A549 (cell line): ENCODE measurements around the gene NOTCH3. TPM values are rescaled to one million over a fixed set of nuclear protein-coding genes. Genes with fewer than 3 reads are reported as not detected.

ENCODE experiments used
- ATAC-seq, 2 experiments: fragments of 200-7000 bp in 1 of 2; fragments of >200 bp in 1 of 2; cut with Nextera tagmentation in 1 of 2; cut with Tn5 transposase in 1 of 2; 3 replicates each; pipeline versions ENCODE4 v1.8.0 to v1.9.1; 2018 to 2020; ENCODE audit warnings: mild to moderate bottlenecking in 1 of 2, moderate library complexity in 1 of 2
- CTCF ChIA-PET: fragments of 300-600 bp; sonication (Branson Sonifier 250); formaldehyde crosslinking; extraction: SDS; loops from one replicate; lab custom pipeline; 2021; ENCODE audit warnings: antibody characterized with exemption, inconsistent platforms; lab: Yijun Ruan, JAX
- POLR2A ChIA-PET: fragments of 350-600 bp; formaldehyde crosslinking; extraction: SDS; loops from one replicate; lab custom pipeline; 2021; ENCODE audit warnings: antibody characterized with exemption, inconsistent platforms; lab: Yijun Ruan, JAX
- DNase-seq, 2 experiments: peaks; one replicate each; pipeline versions ENCODE4 v3.0.0 to v3.0.0-alpha.2; 2011 to 2016; ENCODE audit warnings: low read depth in 1 of 2, low spot score in 1 of 2
- FAIRE-seq: peaks from 2 replicates; lab custom pipeline; 2011; peaks lifted over from hg19 to GRCh38; lab: Jason Lieb, UNC
- H3K27ac ChIP-seq, 2 experiments: fragments of >200 bp; sonication (Bioruptor Twin); formaldehyde crosslinking; 3 replicates each; pipeline ENCODE4 v1.5.1; 2016 to 2017
- H3K4me1 ChIP-seq: fragments of >200 bp; sonication (Bioruptor Twin); formaldehyde crosslinking; 3 replicates; pipeline ENCODE4 v1.6.1; 2016
- H3K4me2 ChIP-seq: fragments of >200 bp; sonication (Bioruptor Twin); formaldehyde crosslinking; 3 replicates; pipeline ENCODE4 v1.6.1; 2016
- H3K4me3 ChIP-seq: fragments of >200 bp; sonication (Bioruptor Twin); formaldehyde crosslinking; 3 replicates; pipeline ENCODE4 v1.5.1; 2016
- H3K9me3 ChIP-seq: fragments of >200 bp; sonication (Bioruptor Twin); formaldehyde crosslinking; 3 replicates; pipeline ENCODE4 v1.6.1; 2016
- ATOH8 ChIP-seq: fragments of 250-450 bp; sonication (Bioruptor Pico); IDR thresholded peaks from 2 replicates; pipeline ENCODE4 v1.5.0; 2020; ENCODE audit warnings: low read depth, mild to moderate bottlenecking, moderate library complexity
- BCL3 ChIP-seq: fragments of >200 bp; sonication (Bioruptor Twin); formaldehyde crosslinking; IDR thresholded peaks from 3 replicates; pipeline ENCODE4 v1.6.1; 2016
- CBX2 ChIP-seq: fragments of 200-600 bp; sonication (generic); IDR thresholded peaks from 2 replicates; pipeline ENCODE4 v1.6.1; 2016; ENCODE audit warnings: low read depth, mild to moderate bottlenecking, borderline replicate concordance
- ELK1 ChIP-seq: fragments of 150-350 bp; IDR thresholded peaks from 2 replicates; pipeline ENCODE4 v1.6.1; 2014; ENCODE audit warnings: low read depth, mild to moderate bottlenecking, low read length
- EP300 ChIP-seq, 2 experiments: fragments of >200 bp; sonication (Bioruptor Twin); formaldehyde crosslinking; IDR thresholded peaks; 2 replicates in 1 of 2; 3 replicates in 1 of 2; pipeline ENCODE4 v1.6.1; 2016 to 2017
- ESRRA ChIP-seq: fragments of 150-350 bp; IDR thresholded peaks from 2 replicates; pipeline ENCODE4 v1.6.1; 2014; ENCODE audit warnings: mild to moderate bottlenecking, low read length, borderline replicate concordance
- FOSL2 ChIP-seq, 2 experiments: fragments of 450-650 bp in 1 of 2; fragments of >200 bp in 1 of 2; sonication (Bioruptor Twin) in 1 of 2; formaldehyde crosslinking; IDR thresholded peaks; 2 replicates each; pipeline versions ENCODE4 v1.5.0 to v1.6.1; 2016 to 2020; ENCODE audit warnings: mild to moderate bottlenecking in 1 of 2, moderate library complexity in 1 of 2
- FOXS1 ChIP-seq: fragments of 250-450 bp; sonication (Bioruptor Pico); IDR thresholded peaks from 2 replicates; pipeline ENCODE4 v1.5.0; 2020; ENCODE audit warnings: mild to moderate bottlenecking, moderate library complexity
- GATA3 ChIP-seq: IDR thresholded peaks from 2 replicates; pipeline ENCODE4 v1.6.1; 2012; ENCODE audit warnings: borderline replicate concordance
- HES2 ChIP-seq: fragments of >200 bp; sonication (Bioruptor Twin); formaldehyde crosslinking; IDR thresholded peaks from 2 replicates; pipeline ENCODE4 v1.6.1; 2016
- HOXA7 ChIP-seq: fragments of 250-450 bp; sonication (Bioruptor Pico); IDR thresholded peaks from 2 replicates; pipeline ENCODE4 v1.5.0; 2020; ENCODE audit warnings: mild to moderate bottlenecking, moderate library complexity
- HOXB13 ChIP-seq: fragments of 250-450 bp; sonication (Bioruptor Pico); IDR thresholded peaks from 2 replicates; pipeline ENCODE4 v1.5.0; 2020; ENCODE audit warnings: low read depth, mild to moderate bottlenecking, moderate library complexity
- HOXB5 ChIP-seq: fragments of 250-450 bp; sonication (Bioruptor Pico); IDR thresholded peaks from 2 replicates; pipeline ENCODE4 v1.5.0; 2020; ENCODE audit warnings: mild to moderate bottlenecking, moderate library complexity
- JUNB ChIP-seq: fragments of >200 bp; sonication (Bioruptor Twin); formaldehyde crosslinking; IDR thresholded peaks from 2 replicates; pipeline ENCODE4 v1.6.1; 2016
- KDM5A ChIP-seq: fragments of 200-600 bp; sonication (generic); IDR thresholded peaks from 2 replicates; pipeline ENCODE4 v1.6.1; 2016; ENCODE audit warnings: antibody characterized with exemption, mild to moderate bottlenecking
- MAFK ChIP-seq: fragments of 450-650 bp; IDR thresholded peaks from 2 replicates; pipeline ENCODE4 v1.6.1; 2014; ENCODE audit not compliant: partially characterized antibody
- MAZ ChIP-seq: fragments of 150-350 bp; IDR thresholded peaks from 2 replicates; pipeline ENCODE4 v1.6.1; 2014; ENCODE audit warnings: antibody characterized with exemption, low read depth, low read length, borderline replicate concordance
- NFE2L2 ChIP-seq: fragments of 150-350 bp; conservative IDR thresholded peaks from 2 replicates; pipeline ENCODE4 v1.6.1; 2014; ENCODE audit warnings: low read length
- PHF8 ChIP-seq: fragments of 200-600 bp; sonication (generic); IDR thresholded peaks from 2 replicates; pipeline ENCODE4 v1.6.1; 2016; ENCODE audit warnings: low read depth, mild to moderate bottlenecking, antibody characterized with exemption, moderate library complexity, borderline replicate concordance
- POLR2A ChIP-seq: IDR thresholded peaks from 2 replicates; pipeline ENCODE4 v1.6.1; 2012; ENCODE audit warnings: mild to moderate bottlenecking, low read length
- POLR2AphosphoS2 ChIP-seq: conservative IDR thresholded peaks from 2 replicates; pipeline ENCODE4 v1.6.1; 2012; ENCODE audit warnings: low read length, improper control_type of control experiment, inconsistent platforms
- RAD21 ChIP-seq, 2 experiments: fragments of >200 bp in 1 of 2; sonication (Bioruptor Twin) in 1 of 2; formaldehyde crosslinking in 1 of 2; IDR thresholded peaks in 1 of 2; conservative IDR thresholded peaks in 1 of 2; 2 replicates in 1 of 2; 3 replicates in 1 of 2; pipeline ENCODE4 v1.6.1; 2012 to 2018; ENCODE audit warnings: inconsistent platforms in 1 of 2
- REST ChIP-seq: fragments of 200-600 bp; sonication (generic); IDR thresholded peaks from 2 replicates; pipeline ENCODE4 v1.6.1; 2016; ENCODE audit warnings: antibody characterized with exemption, mild to moderate bottlenecking, moderate library complexity
- RFX5 ChIP-seq: fragments of 450-650 bp; IDR thresholded peaks from 2 replicates; pipeline ENCODE4 v1.7.1; 2014; ENCODE audit warnings: antibody characterized with exemption, mild to moderate bottlenecking, moderate library complexity
- RNF2 ChIP-seq: fragments of 200-600 bp; sonication (generic); IDR thresholded peaks from 2 replicates; pipeline ENCODE4 v1.6.1; 2016; ENCODE audit warnings: low read depth, mild to moderate bottlenecking, antibody characterized with exemption, moderate library complexity, borderline replicate concordance
- SMC3 ChIP-seq: fragments of >200 bp; sonication (Bioruptor Twin); formaldehyde crosslinking; IDR thresholded peaks from 3 replicates; pipeline ENCODE4 v1.6.1; 2018; ENCODE audit warnings: inconsistent platforms
- SREBF2 ChIP-seq: fragments of 450-650 bp; IDR thresholded peaks from 2 replicates; pipeline ENCODE4 v1.6.1; 2014; ENCODE audit warnings: mild to moderate bottlenecking, moderate library complexity
- TFCP2L1 ChIP-seq: fragments of 250-450 bp; sonication (Bioruptor Pico); IDR thresholded peaks from 2 replicates; pipeline ENCODE4 v1.5.0; 2021; ENCODE audit warnings: mild to moderate bottlenecking
- TP53 ChIP-seq: fragments of 250-450 bp; sonication (Bioruptor Pico); IDR thresholded peaks from 2 replicates; pipeline ENCODE4 v1.5.0; 2021; ENCODE audit warnings: mild to moderate bottlenecking, moderate library complexity
- USF2 ChIP-seq: fragments of 450-650 bp; IDR thresholded peaks from 2 replicates; pipeline ENCODE4 v1.6.1; 2014; ENCODE audit warnings: antibody characterized with exemption
- ZC3H11A ChIP-seq: fragments of 450-650 bp; IDR thresholded peaks from 2 replicates; pipeline ENCODE4 v1.6.1; 2014; ENCODE audit warnings: antibody characterized with exemption, mild to moderate bottlenecking
- ZFP36 ChIP-seq: fragments of 450-650 bp; IDR thresholded peaks from 2 replicates; pipeline ENCODE4 v1.6.1; 2014; ENCODE audit warnings: borderline replicate concordance; ENCODE audit not compliant: partially characterized antibody
- WGBS: methylation state at CpG from one replicate; pipeline ENCODE4 v1.1.6; 2017; ENCODE audit errors: missing lambda C conversion rate; 5-methylcytosine and 5-hydroxymethylcytosine counted together
- polyA plus RNA-seq, 4 experiments: library from polyadenylated mRNA; depleted of rRNA in 3 of 4; stranded (reverse); fragments of >200 nt; fragmentation: RNase III in 1 of 4; extraction: RNeasy Plus Mini Kit Qiagen cat#74134 plus additional on column Dnase treatment in 1 of 4; gene quantifications; 2 replicates in 3 of 4; 3 replicates in 1 of 4; pipeline ENCODE4 v1.2.3, GENCODE V29; 2011 to 2017

NOTCH3 gene
- polyA plus RNA-seq, 2 of the 4 experiments (the other 2 are of a cell fraction), result 9.5 to 14.7 TPM

GRCh38 chr19:15125232-15126067, 75.3 kb downstream of the NOTCH3 start:
- Histone ChIP-seq H3K9me3 (no peaks in the 10 kb centered on the region), H3K4me1 (peaks cover 10% of the 10 kb centered on the region; the same call in 1 of the 3 replicates), H3K4me3 (peak overlapping the region; percentile 80), H3K4me2 (peak overlapping the region; percentile 93), H3K27ac (peak overlapping the region; percentile 86 to 92)
- DNase-seq (peak; percentile 93 to 96), FAIRE-seq (no peak), ATAC-seq (peak; percentile 96 to 97)
- ChIA-PET POLR2A (interaction anchor here (1.2 kb wide), 1 partner anchor 13 kb away, joined by 4 read pairs; no protein-coding TSS in a partner anchor), CTCF (interaction anchor here (0.9 to 1.3 kb wide), 2 partner anchors 17 to 52 kb away, joined by 3 read pairs; no protein-coding TSS in a partner anchor)
- 2% methylated on average over 9 of the region's 61 CpGs for WGBS
- TF ChIP-seq ZC3H11A, result no peak
- no peak for TF ChIP-seq SREBF2
- TF ChIP-seq POLR2AphosphoS2, result no peak
- TF ChIP-seq MAFK, result no peak
- no peak for TF ChIP-seq HOXA7 (CRISPR knock-in tag)
- TF ChIP-seq TP53 (CRISPR knock-in tag), result no peak
- TF ChIP-seq ATOH8 (CRISPR knock-in tag), result no peak
- no peak for TF ChIP-seq MAZ
- TF ChIP-seq KDM5A, result no peak
- no peak for TF ChIP-seq CBX2
- TF ChIP-seq HOXB13 (CRISPR knock-in tag), result no peak
- no peak for TF ChIP-seq SMC3
- TF ChIP-seq ESRRA, result no peak
- no peak for TF ChIP-seq ZFP36
- TF ChIP-seq HES2, result no peak
- no peak for TF ChIP-seq TFCP2L1 (CRISPR knock-in tag)
- TF ChIP-seq GATA3, result no peak
- TF ChIP-seq PHF8, result peak; percentile 76; the same call in 1 of the 2 replicates
- no peak for TF ChIP-seq ELK1
- no peak for TF ChIP-seq REST
- TF ChIP-seq BCL3, result 0 out of 3 replicates have a peak, but pooled peaks have one; percentile 18
- no peak for TF ChIP-seq FOSL2 (IDR thresholded peaks at IDR 0.05)
- TF ChIP-seq FOSL2 (CRISPR knock-in tag; IDR thresholded peaks at IDR 0.05), result no peak
- no peak for TF ChIP-seq RFX5
- TF ChIP-seq FOXS1 (CRISPR knock-in tag), result no peak
- TF ChIP-seq EP300 (IDR thresholded peaks at IDR 0.05), result no peak
- TF ChIP-seq POLR2A, result peak; percentile 60
- peak; percentile 24; the same call in 1 of the 2 replicates for TF ChIP-seq HOXB5 (CRISPR knock-in tag)
- no peak for TF ChIP-seq RAD21 (conservative IDR thresholded peaks at IDR 0.05 in 1 of 2, IDR thresholded peaks at IDR 0.05 in 1 of 2)
- TF ChIP-seq RNF2, result no peak
- no peak for TF ChIP-seq NFE2L2
- peak; percentile 97 for TF ChIP-seq USF2
- TF ChIP-seq JUNB, result no peak
